ENCODE data around the gene DCP1B. TPM values are rescaled to one million over a fixed set of nuclear protein-coding genes. Genes with fewer than 3 reads are reported as not detected.

Gene DCP1B
- total RNA-seq, 1 donor = 17.7 TPM

- TF ChIP-seq, protein P1, sequence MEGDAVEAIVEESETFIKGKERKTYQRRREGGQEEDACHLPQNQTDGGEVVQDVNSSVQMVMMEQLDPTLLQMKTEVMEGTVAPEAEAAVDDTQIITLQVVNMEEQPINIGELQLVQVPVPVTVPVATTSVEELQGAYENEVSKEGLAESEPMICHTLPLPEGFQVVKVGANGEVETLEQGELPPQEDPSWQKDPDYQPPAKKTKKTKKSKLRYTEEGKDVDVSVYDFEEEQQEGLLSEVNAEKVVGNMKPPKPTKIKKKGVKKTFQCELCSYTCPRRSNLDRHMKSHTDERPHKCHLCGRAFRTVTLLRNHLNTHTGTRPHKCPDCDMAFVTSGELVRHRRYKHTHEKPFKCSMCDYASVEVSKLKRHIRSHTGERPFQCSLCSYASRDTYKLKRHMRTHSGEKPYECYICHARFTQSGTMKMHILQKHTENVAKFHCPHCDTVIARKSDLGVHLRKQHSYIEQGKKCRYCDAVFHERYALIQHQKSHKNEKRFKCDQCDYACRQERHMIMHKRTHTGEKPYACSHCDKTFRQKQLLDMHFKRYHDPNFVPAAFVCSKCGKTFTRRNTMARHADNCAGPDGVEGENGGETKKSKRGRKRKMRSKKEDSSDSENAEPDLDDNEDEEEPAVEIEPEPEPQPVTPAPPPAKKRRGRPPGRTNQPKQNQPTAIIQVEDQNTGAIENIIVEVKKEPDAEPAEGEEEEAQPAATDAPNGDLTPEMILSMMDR (IDR thresholded peaks at IDR 0.05; ENCODE audit: insufficient read depth, low read depth, low read length) = no peak
- H3K4me3 ChIP-seq (ENCODE audit: low read depth, low read length) = no peak overlapping the region
- no peak for DNase-seq (ENCODE audit: low read depth)
These were observed 14.1 kb upstream of the DCP1B start for GRCh38 chr12:2018391-2018790.

- TF ChIP-seq, protein P1 (IDR thresholded peaks at IDR 0.05; ENCODE audit: insufficient read depth, low read depth, low read length) = no peak
- H3K4me3 ChIP-seq (ENCODE audit: low read depth, low read length) = no peak overlapping the region
- peak; percentile 52 for DNase-seq (ENCODE audit: low read depth)
These were observed 13.5 kb upstream of the DCP1B start for GRCh38 chr12:2017546-2018337.

- no peak overlapping the region for H3K4me3 ChIP-seq (ENCODE audit: low read depth, low read length)
- DNase-seq (ENCODE audit: low read depth) = no peak
- TF ChIP-seq, protein P1 (IDR thresholded peaks at IDR 0.05; ENCODE audit: insufficient read depth, low read depth, low read length) = no peak
These were observed 12.7 kb upstream of the DCP1B start for GRCh38 chr12:2016862-2017545.

DNA sequence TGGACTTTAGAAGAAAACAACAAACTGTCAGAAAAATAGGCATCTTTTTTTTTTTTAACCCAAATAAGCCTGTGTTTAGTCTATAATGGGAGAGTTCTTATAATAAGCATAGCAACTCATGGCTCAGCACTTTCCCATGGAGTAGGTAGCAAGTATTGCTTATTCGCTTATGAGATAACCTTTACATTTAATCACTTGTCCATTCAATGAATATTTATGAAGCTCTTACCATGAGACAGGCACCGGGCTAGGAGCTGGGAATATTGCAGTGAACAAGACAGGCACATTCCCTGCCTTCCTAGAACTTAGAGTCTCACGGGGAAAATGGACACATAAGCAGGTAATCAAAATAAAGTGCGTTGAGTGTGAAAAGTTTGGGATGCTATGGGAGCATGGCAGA, 10.0 kb upstream of the DCP1B start:
- H3K4me3 ChIP-seq (ENCODE audit: low read depth, low read length) = no peak overlapping the region
- TF ChIP-seq, protein P1 (IDR thresholded peaks at IDR 0.05; ENCODE audit: insufficient read depth, low read depth, low read length) = no peak
- DNase-seq (ENCODE audit: low read depth) = no peak

DNA sequence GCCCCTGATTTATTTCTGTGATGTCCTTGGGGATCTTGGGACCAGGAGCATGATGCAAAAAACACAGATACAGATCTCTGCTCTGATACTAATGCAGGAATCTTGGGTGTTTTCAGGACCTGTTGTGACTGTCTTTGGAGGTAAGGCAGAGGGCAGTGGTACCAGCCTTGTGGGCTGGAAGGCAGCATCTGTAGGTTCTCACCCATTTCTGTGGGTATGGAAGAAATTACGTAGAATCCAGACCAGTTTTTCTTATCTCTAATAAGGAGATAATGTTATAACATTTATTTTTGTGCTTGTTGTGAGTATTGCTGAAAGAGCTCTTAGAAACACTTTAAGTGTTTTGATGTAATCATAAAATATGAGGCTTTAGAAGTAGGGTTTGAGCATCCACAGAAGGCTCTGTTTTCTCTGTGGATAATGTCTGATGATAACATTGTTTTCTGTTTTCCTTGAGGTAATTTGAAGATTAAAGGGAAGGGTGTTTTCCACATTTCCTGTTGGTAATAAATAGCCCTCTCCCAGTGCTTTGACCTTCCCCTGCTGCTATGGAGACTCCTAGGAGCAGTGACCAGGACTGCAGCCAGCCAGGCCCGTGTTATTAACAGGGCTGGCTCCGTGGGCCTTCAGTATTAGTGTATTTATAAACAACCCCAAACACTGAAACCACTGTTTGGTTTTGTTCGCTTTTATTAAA, 9.4 kb upstream of the DCP1B start:
- peak; percentile 90 for DNase-seq (ENCODE audit: low read depth)
- TF ChIP-seq, protein P1 (IDR thresholded peaks at IDR 0.05; ENCODE audit: insufficient read depth, low read depth, low read length) = peak; percentile 14
- H3K4me3 ChIP-seq (ENCODE audit: low read depth, low read length) = no peak overlapping the region

DNA sequence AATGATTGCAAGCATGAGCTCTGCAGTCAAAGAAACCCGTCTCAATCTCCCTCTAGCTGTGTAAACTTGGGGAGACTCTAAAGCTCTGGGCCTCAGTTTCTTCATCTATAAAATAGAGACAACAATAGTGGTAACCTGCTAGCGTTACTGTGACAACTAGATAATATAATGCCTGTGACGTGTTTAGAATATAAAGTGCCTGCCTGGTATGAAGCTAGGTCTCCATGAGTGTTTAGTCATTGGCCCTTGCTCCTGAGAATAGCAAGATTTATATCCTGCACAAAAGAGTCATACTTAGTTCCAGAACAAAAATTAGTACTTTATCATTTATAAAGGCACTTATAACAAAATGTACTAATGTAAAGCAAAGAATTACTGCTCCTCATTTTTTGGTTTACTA, 8.8 kb upstream of the DCP1B start:
- DNase-seq (ENCODE audit: low read depth) = no peak
- no peak overlapping the region for H3K4me3 ChIP-seq (ENCODE audit: low read depth, low read length)
- TF ChIP-seq, protein P1 (IDR thresholded peaks at IDR 0.05; ENCODE audit: insufficient read depth, low read depth, low read length) = no peak

All from fibroblast of villous mesenchyme (primary cell).